Midbrain (tissue), 1 donor: ENCODE measurements around the gene ATXN7L1.
"Not testable (repeated sequence)": the region's sequence is repeated elsewhere in the genome, so short reads cannot be mapped to it uniquely, and the experiment has no call there.

Experiments
- DNase-seq: peaks from one replicate; lab custom pipeline; 2025; lab: John Stamatoyannopoulos, UW

ATXN7L1 gene

GRCh38 chr7:105802604-105803428 is 73.6 kb downstream of the ATXN7L1 start:
- DNase-seq = no peak

GRCh38 chr7:105800849-105801534 is 75.4 kb downstream of the ATXN7L1 start:
- no peak for DNase-seq

DNA sequence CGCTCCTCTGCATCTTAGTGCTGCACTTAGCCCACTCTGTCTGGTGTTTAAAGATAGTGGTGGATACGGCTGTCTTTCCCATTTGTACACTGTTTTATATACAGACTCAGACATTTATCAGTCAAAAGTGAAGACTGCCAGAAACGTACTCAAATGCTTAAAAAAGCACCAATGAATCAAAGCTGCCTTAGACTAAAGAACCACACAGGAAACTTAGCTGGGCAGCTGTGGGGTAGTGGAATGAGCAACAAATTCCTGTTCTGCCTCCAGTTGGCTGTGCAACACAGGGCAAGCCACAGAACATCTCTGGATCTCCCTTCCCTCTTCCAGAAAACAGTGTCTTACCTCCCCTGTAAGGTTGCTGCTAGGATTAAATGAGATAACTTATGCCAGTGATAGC is 76.0 kb downstream of the ATXN7L1 start:
- no peak for DNase-seq

GRCh38 chr7:105799677-105800076 is 76.7 kb downstream of the ATXN7L1 start:
- DNase-seq = no peak

DNA sequence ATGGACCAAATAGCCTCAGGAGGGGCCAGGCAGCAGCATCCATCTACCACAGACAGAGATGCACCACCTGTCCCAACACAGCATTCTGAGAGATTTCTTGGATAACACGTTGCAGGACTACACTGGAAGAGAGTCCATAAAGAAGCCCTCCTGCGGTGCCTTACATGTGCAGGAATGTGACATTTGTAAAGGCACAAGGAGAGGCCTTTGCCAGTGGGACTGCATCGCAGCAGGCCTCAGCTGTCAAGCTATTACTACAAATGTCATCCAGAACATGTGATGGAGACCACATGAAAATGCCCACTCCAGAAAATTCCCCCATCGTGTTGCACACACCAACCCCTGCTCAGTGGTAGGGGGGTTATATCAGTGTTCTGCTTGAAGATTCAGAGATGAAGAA is 77.4 kb downstream of the ATXN7L1 start:
- DNase-seq = no peak

GRCh38 chr7:105797652-105798051 is 78.7 kb downstream of the ATXN7L1 start:
- no peak for DNase-seq

DNA sequence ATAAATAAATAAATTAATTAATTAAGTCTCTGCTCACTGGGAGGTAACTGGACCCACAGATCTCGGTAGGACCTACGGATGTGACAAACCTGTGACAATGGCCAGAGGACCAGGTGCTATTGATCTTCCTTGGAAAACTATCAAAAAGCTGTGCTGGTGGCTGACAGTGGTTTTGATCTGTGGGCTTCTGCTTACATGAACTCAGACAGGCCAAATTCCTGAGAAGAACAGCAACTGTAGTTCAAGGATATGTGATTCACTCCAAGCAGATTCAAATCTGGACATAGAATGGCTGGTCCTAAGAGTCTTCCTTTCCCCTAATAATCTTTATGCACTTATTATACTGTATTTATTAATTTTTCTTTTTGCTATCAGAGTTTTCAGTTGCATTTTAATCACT is 80.0 kb downstream of the ATXN7L1 start:
- DNase-seq = no peak

GRCh38 chr7:105794741-105795729 is 81.4 kb downstream of the ATXN7L1 start:
- no peak for DNase-seq

DNA sequence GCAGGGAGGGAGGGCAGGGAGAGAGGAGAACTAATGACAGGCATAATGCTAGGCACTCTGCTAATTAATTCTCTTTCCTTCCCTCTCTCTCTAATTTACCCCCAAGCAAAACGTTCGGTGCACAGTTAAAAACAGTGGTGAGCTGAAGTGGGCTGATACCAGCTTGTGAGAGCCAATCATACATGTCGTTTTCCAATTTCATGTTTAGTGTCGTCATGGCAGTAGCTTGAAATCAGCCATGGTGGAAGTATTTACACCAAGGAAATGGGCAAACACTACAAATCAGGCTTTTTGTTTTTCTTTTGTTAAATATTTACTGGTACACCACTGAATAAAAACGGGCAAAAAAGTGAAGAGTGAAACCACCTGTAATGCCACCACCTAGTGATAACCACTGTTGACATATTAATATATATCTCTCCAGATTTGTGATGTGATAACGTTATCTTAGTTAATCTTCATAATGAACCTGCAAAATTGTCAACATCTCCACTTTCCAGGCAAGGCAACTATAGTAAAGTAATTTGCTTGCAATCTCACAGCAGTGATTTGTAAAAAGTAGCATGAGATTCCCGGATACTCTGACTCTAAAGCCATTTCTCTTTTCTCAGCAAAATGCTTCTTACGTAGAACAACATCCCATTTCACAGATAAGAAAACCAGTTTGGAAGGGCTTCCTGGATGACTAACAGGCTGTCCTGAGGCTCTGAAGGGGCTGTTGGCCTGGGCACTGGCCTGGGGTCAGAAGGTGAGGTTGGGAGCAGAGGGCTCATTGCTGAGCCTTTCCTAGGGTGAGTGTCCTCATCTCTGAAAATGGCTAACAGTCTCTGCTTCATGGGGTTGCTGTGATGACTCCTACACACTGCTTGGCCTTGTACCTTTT is 83.7 kb downstream of the ATXN7L1 start:
- no peak for DNase-seq

DNA sequence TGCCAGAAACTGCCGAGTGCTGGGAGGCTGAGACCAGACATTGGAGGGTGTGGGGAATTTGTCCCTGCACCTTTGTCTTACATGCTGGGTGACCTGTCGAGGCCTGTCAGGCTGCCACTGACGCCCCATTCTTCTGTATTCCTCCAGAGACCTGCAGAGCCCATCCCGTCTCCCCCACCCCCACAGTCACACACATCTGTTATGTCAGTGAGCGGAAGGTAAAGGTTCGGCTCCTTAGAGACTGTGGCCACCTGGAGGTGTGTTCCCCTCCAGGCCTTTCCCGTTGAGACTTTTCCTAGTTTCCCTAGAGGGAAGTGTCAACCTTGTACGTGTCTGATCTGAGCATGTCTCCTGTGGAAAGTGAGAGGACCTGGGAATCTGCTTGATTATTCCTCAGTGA is 84.5 kb downstream of the ATXN7L1 start:
- no peak for DNase-seq

DNA sequence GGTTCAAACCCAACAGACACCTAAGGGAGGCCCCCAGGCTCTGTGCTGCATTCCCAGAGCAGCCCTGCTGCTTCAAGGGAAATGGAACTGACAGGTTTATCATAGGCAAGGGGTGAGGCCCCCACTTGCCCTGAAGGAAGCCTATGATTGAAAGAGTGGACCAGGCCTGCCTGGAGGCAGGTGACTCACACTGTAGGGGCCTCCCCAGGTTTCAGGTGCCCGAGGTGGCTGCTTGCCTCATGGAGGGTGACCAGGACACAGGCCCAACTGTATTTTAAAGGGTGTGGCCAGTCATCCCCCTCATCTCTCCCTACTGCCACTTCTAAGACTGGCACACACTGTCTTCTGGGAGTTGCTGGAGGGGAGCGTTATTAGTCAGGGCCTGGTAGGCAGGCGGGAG is 85.4 kb downstream of the ATXN7L1 start:
- no peak for DNase-seq

DNA sequence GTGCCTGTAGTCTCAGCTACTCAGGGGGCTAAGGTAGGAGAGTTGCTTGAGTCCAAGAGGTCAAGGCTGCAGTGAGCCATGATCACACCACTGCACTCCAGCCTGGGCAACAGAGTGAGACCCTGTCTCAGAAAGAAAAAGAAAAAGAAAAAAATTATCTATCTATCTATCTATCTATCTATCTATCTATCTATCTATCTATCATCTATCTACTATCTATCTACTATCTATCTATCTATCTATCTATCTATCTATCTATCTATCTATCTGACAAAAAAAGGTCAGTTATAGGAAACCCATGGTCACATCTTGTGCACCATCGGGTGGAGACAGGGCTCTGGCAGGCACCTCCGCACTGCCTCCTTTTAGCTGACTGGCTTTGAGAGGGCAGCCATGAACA is 85.9 kb downstream of the ATXN7L1 start:
- DNase-seq = not testable (repeated sequence)

DNA sequence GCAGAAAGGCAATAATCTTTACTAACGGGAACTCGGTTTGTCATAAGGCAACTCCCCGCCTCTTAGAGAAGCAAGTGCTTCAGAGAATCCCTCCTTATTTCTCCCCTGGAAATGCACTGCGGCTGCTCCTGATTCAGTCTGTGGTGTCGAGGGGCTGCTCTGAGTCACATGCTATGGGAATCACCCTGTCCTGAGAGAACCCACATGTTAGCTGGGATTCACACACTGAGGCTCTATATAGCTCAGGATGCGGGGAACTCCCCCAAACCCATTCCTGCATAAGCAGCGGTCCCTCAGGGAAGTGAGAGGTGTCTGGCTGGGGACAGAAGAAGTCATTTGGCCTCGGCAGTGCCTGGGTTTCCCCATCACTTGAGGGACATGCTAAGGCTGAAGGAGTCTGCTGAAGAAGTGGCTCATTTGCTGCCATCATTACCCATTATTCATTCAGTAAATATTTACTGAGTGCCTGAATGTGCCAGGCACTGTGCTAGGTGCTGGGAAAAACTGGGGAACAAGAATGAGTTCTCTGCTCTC is 87.5 kb downstream of the ATXN7L1 start:
- no peak for DNase-seq

GRCh38 chr7:105788356-105788755 is 88.0 kb downstream of the ATXN7L1 start:
- no peak for DNase-seq

GRCh38 chr7:105787793-105788192 is 88.6 kb downstream of the ATXN7L1 start:
- DNase-seq = no peak

- DNase-seq = no peak
Observed at GRCh38 chr7:105786520-105787470, 89.6 kb downstream of the ATXN7L1 start.

DNA sequence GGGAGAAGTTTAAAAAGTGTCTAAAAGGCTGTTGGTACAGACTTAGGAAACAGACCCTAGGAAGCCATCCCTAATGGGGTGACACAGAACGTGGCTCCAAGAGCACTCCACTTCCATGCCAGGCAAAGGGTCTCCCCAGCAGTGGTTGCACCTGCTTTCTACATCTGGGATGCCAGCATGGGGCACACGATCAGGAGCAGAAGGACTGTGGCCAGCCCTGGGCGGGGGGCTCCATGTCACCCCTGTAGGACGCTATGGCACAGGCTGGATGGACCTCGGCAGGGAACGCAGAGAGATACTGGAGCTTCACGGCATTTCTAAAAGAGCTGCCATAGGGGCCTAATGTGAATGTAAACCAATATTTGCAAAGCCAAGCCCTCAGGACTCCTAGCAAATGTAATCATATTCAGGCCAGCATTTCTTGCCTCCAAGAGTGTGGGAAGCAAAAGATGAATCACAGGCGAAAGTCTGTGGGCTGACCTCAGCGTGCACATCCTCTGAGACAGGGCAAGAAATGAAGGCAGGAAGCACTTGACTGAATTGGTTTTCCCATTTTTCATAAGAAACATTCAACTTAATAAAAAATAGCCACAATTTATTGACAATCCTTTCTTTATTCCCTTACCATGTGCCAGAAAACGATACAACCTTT is 93.9 kb downstream of the ATXN7L1 start:
- no peak for DNase-seq

DNA sequence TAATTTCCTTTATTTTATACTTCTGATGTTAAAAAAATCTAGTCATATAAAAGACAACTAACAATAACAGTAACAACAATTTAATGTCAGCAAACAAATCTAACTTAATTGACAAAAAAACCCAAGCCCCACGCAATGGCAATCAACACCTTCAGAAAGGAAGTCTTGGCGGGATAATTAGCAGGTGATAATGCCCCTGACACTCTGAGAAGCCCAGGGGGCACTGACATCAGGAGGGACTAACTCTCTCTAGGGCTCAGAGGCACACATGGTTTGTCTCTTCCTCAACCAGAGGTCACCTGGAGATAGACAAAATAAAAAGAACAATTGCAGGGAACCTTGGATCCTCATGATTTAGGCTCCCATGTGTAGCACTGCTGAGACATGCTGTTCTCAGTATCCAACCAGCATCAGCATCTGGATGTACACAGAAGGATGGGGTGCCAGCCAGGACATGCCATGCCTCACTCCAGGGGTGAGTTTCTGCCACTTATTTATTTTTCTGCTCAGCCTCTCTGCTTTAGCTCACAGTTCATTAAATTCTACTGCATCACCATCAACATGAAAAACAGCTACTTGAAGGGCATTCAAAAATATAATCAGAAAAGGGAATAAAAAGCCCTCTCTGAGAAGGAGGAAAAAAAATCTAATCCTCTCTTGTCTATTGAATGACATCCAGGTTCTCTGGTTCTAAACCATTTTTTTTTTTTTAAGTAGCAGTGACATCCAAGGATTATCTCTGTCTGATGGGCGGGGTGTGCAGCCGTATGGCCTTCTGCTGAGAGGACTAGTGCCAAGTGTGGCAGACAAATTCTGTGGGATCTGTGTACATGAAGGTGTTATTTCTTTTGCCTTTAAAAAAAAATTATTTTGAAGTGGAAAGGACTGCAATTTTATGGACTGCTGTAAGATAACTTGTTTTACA is 96.3 kb downstream of the ATXN7L1 start:
- no peak for DNase-seq
